Lung (tissue), 12 donors: Measurements from ENCODE around the gene SLIT2. TPM values are rescaled to one million over a fixed set of nuclear protein-coding genes. Genes with fewer than 3 reads are reported as not detected.

Experiments used
- ATAC-seq: fragments of 200-7000 bp; cut with Tn5 transposase; one replicate; pipeline ENCODE4 v1.9.1; 2020; ENCODE audit warnings: moderate number of reproducible peaks; ENCODE audit not compliant: insufficient read depth, low FRiP score
- DNase-seq, 3 donors: peaks; one replicate each; pipeline ENCODE4 v3.0.0-alpha.2; 2013 to 2017
- H3K27ac ChIP-seq, 2 donors: one replicate each; pipeline ENCODE4 v1.5.1; 2013; ENCODE audit warnings: mild to moderate bottlenecking in 2 of 2, moderate library complexity in 2 of 2, control low read depth in 1 of 2, inconsistent platforms in 1 of 2, low read depth in 1 of 2, low read length in 1 of 2
- H3K27me3 ChIP-seq, 3 donors: one replicate each; pipeline ENCODE4 v1.5.1; 2013; ENCODE audit warnings: low read length in 2 of 3; ENCODE audit not compliant: control insufficient read depth in 3 of 3, insufficient read depth in 3 of 3
- H3K36me3 ChIP-seq, 4 donors: one replicate each; pipeline ENCODE4 v1.5.1; 2013; ENCODE audit warnings: low read length in 4 of 4, mild to moderate bottlenecking in 1 of 4, moderate library complexity in 1 of 4; ENCODE audit not compliant: control insufficient read depth in 4 of 4, insufficient read depth in 4 of 4
- H3K4me1 ChIP-seq, 5 donors: one replicate each; pipeline ENCODE4 v1.5.1; 2013; ENCODE audit warnings: low read length in 5 of 5, mild to moderate bottlenecking in 2 of 5, moderate library complexity in 1 of 5; ENCODE audit not compliant: control insufficient read depth in 5 of 5, insufficient read depth in 5 of 5
- H3K4me3 ChIP-seq: one replicate; pipeline ENCODE4 v1.5.1; 2013; ENCODE audit warnings: mild to moderate bottlenecking, control low read depth, moderate library complexity
- H3K9ac ChIP-seq, 2 donors: one replicate each; pipeline ENCODE4 v1.5.1; 2013; ENCODE audit warnings: low read length in 2 of 2, control low read depth in 1 of 2; ENCODE audit not compliant: insufficient read depth in 1 of 2
- H3K9me3 ChIP-seq, 4 donors: one replicate each; pipeline ENCODE4 v1.5.1; 2013; ENCODE audit warnings: low read length in 3 of 4, mild to moderate bottlenecking in 1 of 4, moderate library complexity in 1 of 4; ENCODE audit not compliant: control insufficient read depth in 4 of 4, insufficient read depth in 3 of 4
- CTCF ChIP-seq: IDR thresholded peaks from 2 replicates; pipeline ENCODE4 v1.5.1; 2012; ENCODE audit warnings: mild to moderate bottlenecking; ENCODE audit errors: control extremely low read depth, extremely low read depth
- WGBS, 2 donors: extraction: QIAGEN DNeasy Blood & Tissue Kit; methylation state at CpG; one replicate each; pipeline ENCODE4 v1.1.7; 2013; 5-methylcytosine and 5-hydroxymethylcytosine counted together
- polyA plus RNA-seq, 2 donors: library from polyadenylated mRNA; stranded (reverse); fragments of 200-250 nt; gene quantifications; one replicate each; pipeline ENCODE4 v1.2.1, GENCODE V29; 2013
- total RNA-seq, 2 donors: library from RNA; depleted of rRNA in 1 of 2; stranded (reverse); fragments of >200 nt in 1 of 2; gene quantifications; one replicate each; pipeline ENCODE4 v1.2.1, GENCODE V29; 2014 to 2021
- donor health status: control.
- donor health status: control.
- donor health status: Bipolar disorder and iron deficiency.
- donor health status: healthy.
- donor health status: DM: yes; HTN: yes; CAD: no.

SLIT2 gene
- total and polyA plus RNA-seq, 4 donors: 6.6 to 159 (median 32.4) TPM

DNA sequence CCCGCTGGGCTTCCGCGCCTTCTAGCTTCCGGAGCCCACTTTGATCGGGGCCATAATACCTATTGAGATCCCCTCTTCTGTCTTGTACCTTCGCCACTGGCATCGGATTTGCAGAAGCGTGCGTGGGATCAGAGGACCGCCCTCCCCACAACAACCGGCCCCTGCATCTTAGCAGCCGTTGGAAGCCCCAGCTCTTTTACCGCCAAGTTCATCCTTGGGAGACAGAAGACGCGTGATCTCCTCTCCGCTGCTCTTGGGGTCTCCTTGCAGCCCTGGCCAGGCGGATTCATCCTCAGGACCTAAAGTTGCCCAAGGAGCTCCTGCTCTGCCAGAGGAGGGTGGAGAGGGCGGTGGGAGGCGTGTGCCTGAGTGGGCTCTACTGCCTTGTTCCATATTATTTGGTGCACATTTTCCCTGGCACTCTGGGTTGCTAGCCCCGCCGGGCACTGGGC is 1.6 kb downstream of the SLIT2 start:
- 4 to 5% methylated on average over 21 of the region's 21 CpGs for WGBS, 2 donors
- H3K4me3 ChIP-seq: peak overlapping the region; percentile 48
- DNase-seq: peak in 2 of 3 donors; percentile 28 to 34
- no peaks in the 10 kb centered on the region for H3K9me3 ChIP-seq
- no peak overlapping the region for H3K27ac ChIP-seq
- peaks cover 0 to 36% (median 1%) of the 10 kb centered on the region in 4 donors for H3K36me3 ChIP-seq
- H3K4me1 ChIP-seq: peaks cover 0 to 22% (median 4%) of the 10 kb centered on the region in 5 donors
- TF ChIP-seq CTCF: no peak
- H3K27me3 ChIP-seq: no peaks in the 10 kb centered on the region
- H3K9ac ChIP-seq: peak overlapping the region; percentile 46 to 73
- no peak for ATAC-seq

GRCh38 chr4:20253735-20254409 is 2.2 kb downstream of the SLIT2 start:
- H3K27me3 ChIP-seq: no peaks in the 10 kb centered on the region
- peaks cover 0 to 36% (median 3%) of the 10 kb centered on the region in 4 donors for H3K36me3 ChIP-seq
- no peak for ATAC-seq
- DNase-seq: peak in 2 of 3 donors; percentile 52 to 66
- peaks cover 0 to 22% (median 4%) of the 10 kb centered on the region in 5 donors for H3K4me1 ChIP-seq
- TF ChIP-seq CTCF: no peak
- 1 to 4% methylated on average over 43 of the region's 43 CpGs for WGBS, 2 donors
- peak overlapping the region in 1 of 2 donors; percentile 43 for H3K27ac ChIP-seq
- H3K9me3 ChIP-seq: no peaks in the 10 kb centered on the region
- peak overlapping the region; percentile 68 to 86 for H3K9ac ChIP-seq
- peak overlapping the region; percentile 48 for H3K4me3 ChIP-seq

- Histone ChIP-seq H3K27me3 (no peaks in the 10 kb centered on the region), H3K9ac (peak overlapping the region; percentile 68 to 92), H3K4me1 (peaks cover 0 to 27% (median 6%) of the 10 kb centered on the region in 5 donors), H3K27ac (peak overlapping the region in 1 of 2 donors; percentile 43), H3K9me3 (no peaks in the 10 kb centered on the region), H3K36me3 (peaks cover 0 to 36% (median 4%) of the 10 kb centered on the region in 4 donors), H3K4me3 (peak overlapping the region; percentile 48)
- no peak for ATAC-seq
- TF ChIP-seq CTCF: no peak
- WGBS, 2 donors: 2 to 4% methylated on average over 72 of the region's 72 CpGs
- DNase-seq: peak; percentile 42 to 58 (median 55)
Observed at GRCh38 chr4:20254511-20255250, 3.0 kb downstream of the SLIT2 start.
